HG03066 (cell line): ENCODE results near the gene IGFL2.
"Not testable (repeated sequence)": the region's sequence is repeated elsewhere in the genome, so short reads cannot be mapped to it uniquely, and the experiment has no call there.

Experiments used
- ATAC-seq: cut with Tn5 transposase; IDR thresholded peaks from one replicate; pipeline ENCODE4 v1.9.1; 2021; ENCODE audit warnings: low read depth; ENCODE audit not compliant: unreplicated experiment

Gene IGFL2

DNA sequence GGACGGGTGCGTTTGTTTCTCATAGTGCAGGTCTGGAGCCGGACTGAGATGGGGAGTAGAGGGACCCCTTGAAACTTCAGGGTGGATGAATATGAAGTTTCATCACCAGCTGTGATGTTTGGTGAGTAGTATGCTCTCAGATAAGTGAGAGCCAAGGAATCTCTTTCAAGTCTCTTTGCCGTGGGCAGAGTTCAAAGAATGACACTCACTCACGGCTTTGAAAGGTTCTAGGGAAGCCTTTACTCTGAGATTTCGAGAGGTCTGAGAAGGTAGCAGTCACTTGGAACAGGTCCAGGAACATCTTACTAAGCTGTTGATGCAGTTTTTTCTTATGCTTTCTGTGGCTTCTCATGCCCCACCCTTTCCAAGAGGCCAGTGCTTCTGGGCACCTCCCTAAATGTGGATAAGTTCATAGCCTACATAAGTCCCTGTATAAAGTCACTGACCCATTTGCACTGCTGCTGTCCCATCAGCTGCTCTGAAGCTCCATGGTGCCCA, at the start of gene IGFL2:
Gene IGFL2, plus strand, starts transcription at position 448 of the 498 bp plus-strand sequence. Its CDS starts 41 bp downstream, at position 489.
- no peak for ATAC-seq

GRCh38 chr19:46100344-46100743, 47.7 kb upstream of the IGFL2 start:
- no peak for ATAC-seq

- ATAC-seq = no peak
Observed at GRCh38 chr19:46101293-46101692, 46.7 kb upstream of the IGFL2 start.

GRCh38 chr19:46102333-46102732, 45.7 kb upstream of the IGFL2 start:
- ATAC-seq = not testable (repeated sequence)

- ATAC-seq = no peak
Observed at GRCh38 chr19:46107371-46107770, 40.7 kb upstream of the IGFL2 start.

- no peak for ATAC-seq
Observed at GRCh38 chr19:46109876-46110275, 38.2 kb upstream of the IGFL2 start.

- no peak for ATAC-seq
Observed at GRCh38 chr19:46111376-46111775, 36.7 kb upstream of the IGFL2 start.

DNA sequence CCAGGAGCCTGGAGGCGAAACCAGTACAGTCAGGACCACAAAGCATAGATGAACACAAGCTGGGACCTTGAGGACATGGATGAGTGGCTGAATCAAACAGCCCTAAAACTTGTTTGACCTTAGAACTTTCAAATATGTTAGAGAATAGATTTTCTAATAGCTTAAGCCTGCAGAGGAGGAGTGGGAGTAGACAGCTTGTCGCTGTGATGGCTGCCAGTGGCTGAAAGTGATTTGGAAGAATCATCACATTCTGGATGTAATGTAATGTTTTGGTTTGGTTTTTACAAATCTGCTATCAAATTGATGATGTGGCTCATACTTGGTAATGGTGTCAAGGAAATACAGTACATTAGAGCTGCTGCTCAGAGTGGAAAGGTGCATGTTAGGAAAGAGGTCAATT, 35.5 kb upstream of the IGFL2 start:
- no peak for ATAC-seq

DNA sequence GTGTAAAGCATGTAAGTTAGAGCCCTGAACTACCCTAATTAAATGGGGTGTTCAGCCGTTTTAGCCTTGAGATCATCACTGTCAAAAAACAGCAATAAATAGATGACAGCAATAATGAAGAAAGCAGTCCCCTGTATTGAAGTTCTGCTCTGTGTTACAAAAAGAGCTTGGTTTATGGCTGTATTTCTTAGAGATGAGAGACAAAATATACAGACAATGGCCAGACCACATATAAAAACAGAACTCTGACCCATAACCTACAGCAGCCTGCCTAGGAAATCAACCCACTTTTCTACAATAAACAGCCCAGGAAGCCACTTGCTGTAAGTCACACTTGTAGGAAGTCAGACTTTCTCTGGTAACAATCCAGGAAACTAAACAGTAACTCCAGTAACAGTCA, 34.3 kb upstream of the IGFL2 start:
- ATAC-seq = no peak

GRCh38 chr19:46115396-46116106, 32.5 kb upstream of the IGFL2 start:
- ATAC-seq = no peak

DNA sequence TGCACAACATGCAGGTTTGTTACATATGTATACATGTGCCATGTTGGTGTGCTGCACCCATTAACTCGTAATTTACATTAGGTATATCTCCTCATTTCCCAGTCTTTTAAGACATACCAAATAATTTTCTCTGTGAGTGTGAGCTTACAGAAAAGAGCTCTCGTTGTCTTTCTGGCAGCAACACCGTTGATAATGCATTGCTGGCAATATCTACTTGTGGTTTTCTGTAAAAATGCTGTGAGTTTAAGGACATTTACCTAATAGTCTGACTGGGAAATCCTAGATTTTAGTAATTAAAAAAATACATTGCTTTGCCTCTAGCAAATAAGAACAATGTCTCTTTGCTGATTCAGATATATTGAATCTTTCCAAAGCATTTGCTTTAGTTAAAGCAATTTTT, 31.9 kb upstream of the IGFL2 start:
- no peak for ATAC-seq

DNA sequence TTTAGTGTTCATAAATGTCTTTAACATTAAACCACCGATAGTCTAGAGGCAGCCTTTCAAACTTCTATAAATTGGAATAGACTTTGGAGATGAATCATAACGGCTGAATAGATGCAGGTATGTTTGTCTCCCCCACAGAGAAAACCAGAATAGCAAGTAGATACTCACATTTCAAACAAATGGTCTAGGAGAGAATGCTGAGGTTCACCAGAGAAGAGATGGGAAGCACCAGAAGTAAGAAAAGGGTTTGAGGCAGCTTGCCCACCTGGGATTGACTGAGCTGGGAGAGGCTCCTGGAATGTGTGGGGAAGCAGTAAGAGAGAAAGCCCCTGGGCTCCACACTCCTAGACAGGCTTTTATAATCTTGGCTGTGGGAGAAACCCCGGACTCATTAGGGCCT, 29.9 kb upstream of the IGFL2 start:
- ATAC-seq = no peak

DNA sequence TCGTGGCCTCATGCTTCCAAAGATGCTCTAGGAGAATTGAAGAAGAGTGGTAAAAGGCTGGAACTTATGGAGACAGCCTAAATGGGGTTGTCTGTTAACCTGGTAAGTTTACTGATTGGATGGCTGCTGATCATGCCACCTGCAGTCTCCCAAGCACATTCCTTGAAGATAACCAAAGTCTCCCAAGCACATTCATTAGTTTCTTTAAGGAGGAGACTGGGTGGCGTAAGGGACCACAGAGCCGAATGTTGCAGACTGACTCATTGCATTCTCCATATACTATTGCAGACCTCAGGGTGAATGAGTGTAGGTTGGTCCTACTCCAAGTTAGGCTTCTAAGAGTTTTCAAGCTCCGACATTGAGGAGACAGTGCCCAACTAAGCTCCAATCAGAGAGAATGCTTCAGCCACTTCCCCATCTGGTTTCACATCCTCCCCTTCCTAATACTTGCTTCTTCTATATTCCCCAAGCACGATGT, 23.4 kb upstream of the IGFL2 start, which contains the start of gene IGFL3:
Gene IGFL3, minus strand, starts transcription at position 51 of the 478 bp plus-strand sequence. Its CDS starts 39 bp downstream, at position 12.
- no peak for ATAC-seq

DNA sequence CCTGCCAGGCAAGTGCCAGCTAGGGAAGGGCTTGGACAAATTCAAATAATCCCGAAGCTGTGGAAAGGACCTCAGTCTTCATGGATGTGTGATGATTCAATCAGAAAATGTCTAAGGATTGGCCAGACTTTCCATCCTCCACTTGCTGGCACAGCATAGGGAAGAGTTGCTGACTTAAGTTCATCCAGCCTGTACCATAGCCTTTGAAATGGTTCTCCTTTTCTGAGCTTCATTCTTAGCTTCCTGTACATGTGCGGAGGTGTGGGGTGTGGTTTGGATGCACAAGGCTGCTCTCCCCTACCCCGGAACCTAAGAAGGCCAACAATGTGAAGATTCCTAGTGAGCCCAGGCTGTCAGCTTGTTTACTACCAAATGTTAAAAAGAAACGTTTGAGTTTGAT, 22.6 kb upstream of the IGFL2 start:
- no peak for ATAC-seq

- ATAC-seq = no peak
Observed at GRCh38 chr19:46126086-46126580, 21.9 kb upstream of the IGFL2 start.

DNA sequence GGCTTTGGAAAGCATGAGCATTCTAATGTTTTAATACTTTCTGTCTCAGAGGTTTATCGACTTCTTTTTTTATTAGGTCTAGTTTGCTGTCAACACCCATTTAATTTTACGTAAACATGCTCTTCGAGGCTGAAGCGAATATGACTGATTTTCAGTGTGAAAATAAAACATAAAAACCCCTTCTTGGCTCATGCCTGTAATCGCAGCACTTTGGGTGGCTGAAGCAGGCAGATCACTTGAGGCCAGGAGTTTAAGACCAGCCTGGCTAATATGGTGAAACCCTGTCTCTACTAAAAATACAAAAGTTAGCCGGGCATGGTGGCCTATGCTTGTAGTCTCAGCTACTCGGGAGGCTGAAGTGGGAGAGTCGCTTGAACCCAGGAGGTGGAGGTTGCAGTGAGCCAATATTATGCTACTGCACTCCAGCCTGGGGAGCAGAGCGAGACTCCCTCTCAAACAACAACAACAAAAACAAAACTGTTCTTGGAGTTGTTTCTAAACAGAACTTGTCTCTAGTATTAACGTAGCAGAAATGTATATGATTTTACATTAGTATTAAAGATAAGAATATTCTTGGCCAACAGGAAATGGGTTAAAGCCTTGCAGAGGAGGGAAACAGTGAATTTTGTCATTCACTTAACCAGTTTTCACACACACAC, 16.4 kb upstream of the IGFL2 start:
- no peak for ATAC-seq

DNA sequence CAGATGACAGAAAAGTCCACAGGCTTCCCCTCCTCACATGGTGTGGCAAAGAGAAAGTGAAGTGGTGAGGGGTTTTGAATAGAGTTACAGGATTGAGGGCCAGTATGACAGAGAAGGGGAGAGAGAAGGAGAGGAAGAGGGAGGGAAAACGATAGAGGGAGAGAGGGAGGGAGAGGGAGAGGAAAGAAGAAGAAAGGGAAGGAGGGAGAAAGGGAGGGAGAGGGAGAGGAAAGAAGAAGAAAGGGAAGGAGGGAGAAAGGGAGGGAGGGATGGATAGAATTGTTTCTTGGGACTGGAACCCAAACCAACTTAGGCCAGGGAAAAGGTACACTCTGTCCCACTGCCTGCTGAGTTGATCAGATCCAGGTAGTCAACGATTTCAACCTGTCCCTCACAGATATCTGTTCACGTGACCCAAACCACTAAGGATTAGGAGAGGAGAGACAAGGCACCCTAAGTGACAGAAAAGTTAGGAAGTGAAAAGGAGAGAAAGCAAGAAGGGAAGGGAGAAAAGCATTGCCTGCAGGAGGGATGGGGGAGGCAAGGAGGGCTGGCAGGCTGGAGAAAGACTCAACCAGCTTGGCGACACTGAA, 15.4 kb upstream of the IGFL2 start:
- no peak for ATAC-seq

DNA sequence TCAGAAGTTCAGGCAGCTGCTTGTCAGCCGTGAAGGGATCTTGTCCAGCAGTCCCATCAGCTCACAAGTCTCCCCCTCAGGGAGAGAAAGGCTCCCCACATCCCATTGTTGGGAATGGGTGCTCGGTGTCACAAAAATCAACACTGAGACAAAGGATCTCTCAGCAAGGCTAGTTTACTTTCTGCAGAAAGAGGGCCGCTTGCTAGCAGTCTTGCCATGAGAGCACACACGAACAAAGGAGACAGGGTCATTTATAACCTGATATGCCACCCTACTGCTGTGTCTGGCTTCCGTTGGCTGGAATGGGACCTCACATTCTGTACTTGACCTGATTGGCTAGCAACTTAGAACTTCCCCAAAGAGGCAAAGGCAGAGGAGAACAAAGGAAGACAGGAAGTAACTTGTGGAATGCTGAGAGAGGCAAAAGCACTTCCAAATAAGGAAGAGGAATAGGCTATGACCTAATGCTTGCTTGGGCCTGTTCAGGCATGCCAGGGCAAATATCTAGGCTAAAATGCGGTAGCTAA, 14.9 kb upstream of the IGFL2 start:
- ATAC-seq = no peak

DNA sequence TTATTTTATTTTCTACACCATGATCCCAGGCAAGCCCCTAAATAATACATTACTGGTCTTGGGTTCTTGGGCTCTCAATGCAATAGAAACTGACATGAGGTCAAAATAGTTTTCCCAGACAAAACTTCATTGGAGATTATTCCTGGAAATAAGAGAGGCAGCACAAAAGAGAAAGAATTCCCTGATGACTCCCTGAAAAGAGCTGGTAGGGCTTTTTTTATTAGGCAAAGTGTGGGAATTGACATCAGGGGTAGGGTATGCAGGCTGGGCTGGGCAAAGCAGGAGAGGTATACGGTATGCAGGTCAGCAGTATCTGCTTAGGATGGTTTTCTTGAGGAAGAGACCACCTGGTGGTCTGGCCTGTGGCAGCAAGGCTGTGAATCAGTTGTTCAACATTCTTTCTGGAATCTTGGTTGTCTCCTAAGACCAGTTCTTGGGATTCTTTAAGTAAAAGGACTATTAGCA, 14.2 kb upstream of the IGFL2 start:
- no peak for ATAC-seq

DNA sequence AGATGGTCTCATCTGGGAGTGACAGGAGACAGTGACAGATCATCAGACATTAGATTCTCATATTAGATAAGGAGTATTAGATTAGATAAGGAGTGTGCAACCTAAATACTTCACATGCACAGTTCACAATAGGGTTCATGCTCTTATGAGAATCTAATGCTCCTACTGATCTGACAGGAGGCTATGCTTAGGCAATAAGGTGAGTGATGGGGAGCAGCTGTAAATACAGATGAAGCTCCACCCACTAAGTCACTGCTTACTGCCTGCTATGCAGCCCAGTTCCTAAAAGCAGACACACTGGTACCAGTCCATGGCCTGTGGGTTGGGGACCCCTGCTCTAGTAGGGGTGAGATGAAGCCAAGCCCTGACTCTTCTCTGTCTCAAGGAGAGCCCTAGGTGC, 13.5 kb upstream of the IGFL2 start:
- ATAC-seq = no peak

GRCh38 chr19:46137915-46138473, 10.0 kb upstream of the IGFL2 start:
- ATAC-seq = no peak
